ENCODE results near the gene CALCOCO1. TPM values are rescaled to one million over a fixed set of nuclear protein-coding genes. Genes with fewer than 3 reads are reported as not detected.

Gene CALCOCO1
- total and polyA plus RNA-seq, 2 experiments from 2014 or later = 155 to 243 TPM

DNA sequence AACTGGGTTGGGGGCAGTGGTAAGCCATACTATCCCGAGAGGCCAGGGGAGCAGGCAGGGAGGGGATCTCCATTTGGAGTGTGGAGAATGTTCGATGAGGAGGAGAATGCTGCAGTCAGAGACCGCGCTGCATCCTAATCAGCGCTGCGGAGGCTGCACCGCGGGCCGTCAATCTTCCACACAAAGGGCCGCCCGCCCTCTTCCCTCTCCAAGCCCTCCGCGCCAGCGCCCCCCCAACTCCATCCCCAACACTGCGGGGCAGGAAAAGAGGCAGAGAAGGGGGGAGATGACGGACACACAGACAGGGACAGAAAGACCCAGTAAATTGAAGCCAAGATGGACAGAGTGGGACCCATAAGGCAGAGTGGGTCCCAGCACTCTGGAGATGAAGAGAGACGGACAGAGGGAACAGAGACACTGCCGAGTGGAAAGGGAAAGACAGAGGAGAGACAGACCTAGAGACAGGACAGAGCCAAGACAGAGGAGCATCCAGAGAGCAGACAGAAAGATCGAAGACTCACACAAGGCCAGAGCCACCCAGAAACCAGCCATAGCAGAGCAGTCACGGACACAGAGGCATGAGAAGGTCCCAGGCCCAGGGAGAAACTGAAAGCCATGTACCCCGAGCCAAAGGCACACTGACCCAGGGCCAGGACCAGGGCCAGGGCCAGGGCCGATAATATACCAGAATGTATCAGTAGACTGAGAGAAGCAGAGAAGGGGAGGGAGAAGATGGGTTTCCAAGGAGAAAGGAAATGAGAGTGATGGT, 21.0 kb upstream of the CALCOCO1 start:
- no peak overlapping the region for H3K4me3 ChIP-seq
- H3K79me2 ChIP-seq (ENCODE audit: insufficient read depth) = no peaks in the 10 kb centered on the region
- H2AFZ ChIP-seq = no peak overlapping the region
- no peaks in the 10 kb centered on the region for H4K20me1 ChIP-seq (ENCODE audit: insufficient read depth)
- no peaks in the 10 kb centered on the region for H3F3A ChIP-seq (ENCODE audit: insufficient read depth)
- in situ Hi-C loops (cut with MboI) = loop anchor here (10.0 kb wide), 1 partner anchor 203 kb away; no protein-coding TSS in a partner anchor
- no peak overlapping the region for H3K27ac ChIP-seq
- no peaks in the 10 kb centered on the region for H3K9me2 ChIP-seq (ENCODE audit: insufficient read depth)
- WGBS, 2 experiments (ENCODE audit: low coverage in 1 of 2, low lambda C conversion rate in 2 of 2, missing lambda C conversion rate in 2 of 2) = 48 to 54% methylated on average over 13 to 22 of the region's 22 CpGs
- H3K4me1 ChIP-seq (ENCODE audit: insufficient read depth) = no peaks in the 10 kb centered on the region; the same call in 1 of the 2 replicates
- DNase-seq = no peak
- H3K9ac ChIP-seq = no peak overlapping the region
- H3K4me2 ChIP-seq (ENCODE audit: unreplicated experiment) = no peak overlapping the region
- H3K9me3 ChIP-seq (ENCODE audit: low read depth) = no peaks in the 10 kb centered on the region
- no peaks in the 10 kb centered on the region for H3K36me3 ChIP-seq (ENCODE audit: low read depth)
- peaks cover 80% of the 10 kb centered on the region for H3K27me3 ChIP-seq (replicated peaks; ENCODE audit: insufficient read depth)
- TF ChIP-seq EZH2phosphoT487 (IDR thresholded peaks at IDR 0.05; ENCODE audit: insufficient read depth, low read depth) (no peak), EZH2 (IDR thresholded peaks at IDR 0.05; ENCODE audit: insufficient read depth, poor library complexity, severe bottlenecking) (no peak)

- Histone ChIP-seq H3K27me3 (replicated peaks; ENCODE audit: insufficient read depth) (peaks cover 69% of the 10 kb centered on the region), H3K9ac (no peak overlapping the region), H3K9me2 (ENCODE audit: insufficient read depth) (no peaks in the 10 kb centered on the region), H3F3A (ENCODE audit: insufficient read depth) (no peaks in the 10 kb centered on the region), H3K79me2 (ENCODE audit: insufficient read depth) (no peaks in the 10 kb centered on the region), H2AFZ (no peak overlapping the region), H3K4me2 (ENCODE audit: unreplicated experiment) (no peak overlapping the region), H3K27ac (no peak overlapping the region), H4K20me1 (ENCODE audit: insufficient read depth) (no peaks in the 10 kb centered on the region), H3K4me1 (ENCODE audit: insufficient read depth) (no peaks in the 10 kb centered on the region; the same call in 1 of the 2 replicates), H3K9me3 (ENCODE audit: low read depth) (no peaks in the 10 kb centered on the region), H3K4me3 (no peak overlapping the region), H3K36me3 (ENCODE audit: low read depth) (no peaks in the 10 kb centered on the region)
- TF ChIP-seq EZH2 (IDR thresholded peaks at IDR 0.05; ENCODE audit: insufficient read depth, poor library complexity, severe bottlenecking) (no peak), EZH2phosphoT487 (IDR thresholded peaks at IDR 0.05; ENCODE audit: insufficient read depth, low read depth) (no peak)
- 47 to 52% methylated on average over 5 of the region's 5 CpGs for WGBS, 2 experiments (ENCODE audit: low coverage in 1 of 2, low lambda C conversion rate in 2 of 2, missing lambda C conversion rate in 2 of 2)
- DNase-seq = no peak
- in situ Hi-C loops (cut with MboI) = loop anchor here (10.0 kb wide), 1 partner anchor 202 kb away; no protein-coding TSS in a partner anchor
These were observed 19.8 kb upstream of the CALCOCO1 start for GRCh38 chr12:53747095-53747494.

GRCh38 chr12:53746592-53747092, 19.4 kb upstream of the CALCOCO1 start:
- WGBS, 2 experiments (ENCODE audit: low coverage in 1 of 2, low lambda C conversion rate in 2 of 2, missing lambda C conversion rate in 2 of 2) = 1 to 3% methylated on average over 20 of the region's 20 CpGs
- H3K9me3 ChIP-seq (ENCODE audit: low read depth) = no peaks in the 10 kb centered on the region
- peak; percentile 95 for DNase-seq
- H3K9ac ChIP-seq = no peak overlapping the region
- H3K27me3 ChIP-seq (replicated peaks; ENCODE audit: insufficient read depth) = peaks cover 64% of the 10 kb centered on the region
- no peaks in the 10 kb centered on the region for H3K79me2 ChIP-seq (ENCODE audit: insufficient read depth)
- H3K27ac ChIP-seq = no peak overlapping the region
- no peaks in the 10 kb centered on the region; the same call in 1 of the 2 replicates for H3K4me1 ChIP-seq (ENCODE audit: insufficient read depth)
- no peaks in the 10 kb centered on the region for H3F3A ChIP-seq (ENCODE audit: insufficient read depth)
- peak overlapping the region; percentile 64; the same call in 1 of the 2 replicates for H2AFZ ChIP-seq
- H4K20me1 ChIP-seq (ENCODE audit: insufficient read depth) = no peaks in the 10 kb centered on the region
- H3K4me3 ChIP-seq = no peak overlapping the region
- H3K4me2 ChIP-seq (ENCODE audit: unreplicated experiment) = no peak overlapping the region
- in situ Hi-C loops (cut with MboI) = loop anchor here (10.0 kb wide), 1 partner anchor 202 kb away; no protein-coding TSS in a partner anchor
- no peaks in the 10 kb centered on the region for H3K36me3 ChIP-seq (ENCODE audit: low read depth)
- no peaks in the 10 kb centered on the region for H3K9me2 ChIP-seq (ENCODE audit: insufficient read depth)
- TF ChIP-seq EZH2phosphoT487 (IDR thresholded peaks at IDR 0.05; ENCODE audit: insufficient read depth, low read depth) (no peak), EZH2 (IDR thresholded peaks at IDR 0.05; ENCODE audit: insufficient read depth, poor library complexity, severe bottlenecking) (no peak)

DNA sequence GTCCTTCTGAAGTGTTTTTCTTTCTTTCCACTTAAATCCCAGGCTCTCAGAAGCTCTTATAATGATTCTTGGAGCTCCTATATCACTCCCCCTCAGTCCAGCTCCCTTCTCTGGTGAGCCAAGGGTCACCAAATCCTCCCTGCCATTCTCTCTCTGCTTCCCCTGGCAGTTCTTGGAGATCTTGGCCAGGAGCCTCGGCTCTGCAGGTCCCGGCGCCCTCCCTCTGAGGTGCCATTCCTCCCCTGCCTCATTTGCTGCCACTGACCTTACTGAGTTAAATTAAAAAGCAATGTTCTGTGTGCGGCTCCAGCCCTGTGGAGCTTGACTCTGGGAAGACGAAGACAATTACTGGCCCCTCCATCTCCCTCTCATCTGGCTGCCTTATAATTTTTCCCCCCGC, 17.5 kb upstream of the CALCOCO1 start:
- H3K4me3 ChIP-seq = no peak overlapping the region
- H2AFZ ChIP-seq = no peak overlapping the region
- H3K9ac ChIP-seq = no peak overlapping the region
- H3K4me2 ChIP-seq (ENCODE audit: unreplicated experiment) = no peak overlapping the region
- 47 to 52% methylated on average over 6 of the region's 6 CpGs for WGBS, 2 experiments (ENCODE audit: low coverage in 1 of 2, low lambda C conversion rate in 2 of 2, missing lambda C conversion rate in 2 of 2)
- no peaks in the 10 kb centered on the region for H3K9me3 ChIP-seq (ENCODE audit: low read depth)
- H4K20me1 ChIP-seq (ENCODE audit: insufficient read depth) = no peaks in the 10 kb centered on the region
- H3K9me2 ChIP-seq (ENCODE audit: insufficient read depth) = no peaks in the 10 kb centered on the region
- H3K27me3 ChIP-seq (replicated peaks; ENCODE audit: insufficient read depth) = peaks cover 59% of the 10 kb centered on the region
- no peaks in the 10 kb centered on the region for H3K79me2 ChIP-seq (ENCODE audit: insufficient read depth)
- no peak for DNase-seq
- H3K36me3 ChIP-seq (ENCODE audit: low read depth) = no peaks in the 10 kb centered on the region
- TF ChIP-seq EZH2 (IDR thresholded peaks at IDR 0.05; ENCODE audit: insufficient read depth, poor library complexity, severe bottlenecking) (no peak), EZH2phosphoT487 (IDR thresholded peaks at IDR 0.05; ENCODE audit: insufficient read depth, low read depth) (no peak)
- no peaks in the 10 kb centered on the region for H3F3A ChIP-seq (ENCODE audit: insufficient read depth)
- no peak overlapping the region for H3K27ac ChIP-seq
- no peaks in the 10 kb centered on the region for H3K4me1 ChIP-seq (ENCODE audit: insufficient read depth)
- in situ Hi-C loops (cut with MboI) = loop anchor here (5.0 to 10.0 kb wide), 2 partner anchors 42 to 200 kb away; no protein-coding TSS in a partner anchor
